K562 (cell line): ENCODE results near the gene TMEM131L. TPM values are rescaled to one million over a fixed set of nuclear protein-coding genes. Genes with fewer than 3 reads are reported as not detected.
A peak's percentile ranks its signal among the peaks of the same experiment; 100 is the strongest.

Source experiments
- FOXO4 ChIP-seq: fragments of 450-650 bp; formaldehyde crosslinking; IDR thresholded peaks from 2 replicates; pipeline ENCODE4 v1.4.0; 2020; ENCODE audit warnings: mild to moderate bottlenecking, moderate library complexity
- FUS ChIP-seq: fragments of 200-400 bp; formaldehyde crosslinking; optimal IDR thresholded peaks from 2 replicates; pipeline ENCODE3; 2017; ENCODE audit warnings: low read depth, low read length
- GTF2B ChIP-seq: IDR thresholded peaks from 2 replicates; pipeline ENCODE4 v1.6.1; 2011; ENCODE audit not compliant: insufficient read length; ENCODE audit errors: extremely low read depth
- MEIS2 ChIP-seq: fragments of 450-650 bp; IDR thresholded peaks from 2 replicates; pipeline ENCODE4 v1.6.1; 2014; ENCODE audit warnings: mild to moderate bottlenecking; ENCODE audit not compliant: partially characterized antibody
- RBM25 ChIP-seq: fragments of 200-400 bp; formaldehyde crosslinking; IDR thresholded peaks from 2 replicates; pipeline ENCODE4 v1.6.1; 2018; ENCODE audit warnings: low read length, low read depth, moderate library complexity; ENCODE audit not compliant: severe bottlenecking
- SNIP1 ChIP-seq: fragments of 450-650 bp; IDR thresholded peaks from 2 replicates; pipeline ENCODE4 v1.7.1; 2017; ENCODE audit warnings: low read depth, mild to moderate bottlenecking
- ZBTB9 ChIP-seq: fragments of 450-650 bp; formaldehyde crosslinking; IDR thresholded peaks from 2 replicates; pipeline ENCODE4 v1.4.0; 2020; ENCODE audit warnings: mild to moderate bottlenecking, moderate library complexity
- ZNF75A ChIP-seq: fragments of 450-650 bp; formaldehyde crosslinking; IDR thresholded peaks from 2 replicates; pipeline ENCODE4 v1.4.0; 2020; ENCODE audit warnings: mild to moderate bottlenecking
- polyA plus RNA-seq, 8 experiments: library from polyadenylated mRNA; depleted of rRNA in 4 of 8; stranded (reverse) in 5 of 8; unstranded in 3 of 8; fragments of >200 nt; fragmentation: Nextera tagmentation in 2 of 8; fragmentation: Illumina TruSeq in 1 of 8; extraction: Ambion mirVana in 2 of 8; extraction: Trizol in 1 of 8; gene quantifications; 2 replicates each; pipeline versions ENCODE4 v1.2.1 to v1.2.3, GENCODE V29; 2011 to 2014; ENCODE audit warnings: inconsistent platforms in 1 of 8, missing spikeins in 1 of 8
- total RNA-seq, 7 experiments: library from RNA; depleted of rRNA in 6 of 7; stranded (reverse); fragments of >200 nt in 6 of 7; fragmentation: Illumina TruSeq in 2 of 7; extraction: Trizol in 2 of 7; gene quantifications; 2 replicates each; pipeline versions ENCODE4 v1.2.1 to v1.2.3, GENCODE V29; 2011 to 2021; ENCODE audit warnings: low replicate concordance in 1 of 7
- TF ChIP-seq, protein P1 (sequence below), 2 experiments: fragments of 450-650 bp in 1 of 2; sonication (generic) in 1 of 2; formaldehyde crosslinking in 1 of 2; IDR thresholded peaks; 2 replicates each; pipeline versions ENCODE4 v1.7.1 to v1.9.0; 2016 to 2022; ENCODE audit warnings: inconsistent platforms in 1 of 2, mild to moderate bottlenecking in 1 of 2, missing genetic modification reagents in 1 of 2

TMEM131L gene
- total and polyA plus RNA-seq, 9 of the 15 experiments (the other 6 are each of a cell fraction or from before 2014, with no cell fraction given), result 1.2 to 20.8 (median 12.9) TPM

DNA sequence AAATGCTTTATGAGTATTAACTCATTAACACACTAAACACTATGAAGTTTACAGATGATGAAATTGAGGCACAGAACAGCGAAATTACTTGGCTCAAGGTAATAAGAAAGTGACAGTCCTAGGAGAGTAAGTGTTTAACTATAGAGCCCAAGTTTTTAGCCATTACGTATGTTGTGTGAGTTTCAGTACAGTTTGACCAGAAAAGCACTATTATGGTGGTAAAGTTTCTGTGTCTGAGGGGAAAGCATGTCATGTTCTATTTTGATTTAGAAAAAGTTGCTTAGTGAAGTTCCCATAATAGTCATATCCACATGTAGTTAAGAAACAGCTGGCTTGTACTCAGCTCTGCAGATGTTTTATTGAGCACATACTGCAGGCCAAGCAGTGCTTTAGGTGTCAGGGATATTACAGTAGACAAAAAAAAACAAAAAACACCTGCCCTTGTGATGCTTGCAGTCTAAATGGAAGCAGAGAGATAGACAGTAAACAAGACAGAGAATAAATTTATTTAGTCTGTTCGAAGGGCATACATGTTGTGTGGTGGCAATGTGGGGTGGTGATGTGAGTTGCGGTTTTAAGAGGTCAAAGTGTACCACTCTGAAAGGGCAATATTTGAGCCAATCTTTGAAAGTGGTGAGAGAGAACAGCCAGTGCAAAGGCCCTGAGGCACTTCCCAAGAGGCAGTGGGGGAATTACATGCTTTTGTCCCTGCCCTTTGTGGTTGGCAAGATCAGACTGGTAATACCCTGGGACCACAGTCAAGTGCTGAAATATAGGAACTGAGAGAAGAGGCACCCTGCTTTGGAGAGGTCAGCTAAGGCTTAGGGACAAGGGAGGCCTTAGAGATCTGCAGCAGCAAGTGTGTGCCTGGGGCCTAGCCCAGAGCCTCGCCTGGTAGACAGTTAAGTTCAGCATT, 6.2 kb downstream of the TMEM131L start (continued):
- no peak for TF ChIP-seq ZBTB9
- TF ChIP-seq GTF2B, result no peak
- TF ChIP-seq FOXO4 (CRISPR knock-in tag), result no peak
- TF ChIP-seq RBM25, result peak; percentile 85
- no peak for TF ChIP-seq ZNF75A (CRISPR knock-in tag)
- TF ChIP-seq FUS, result no peak
- TF ChIP-seq, protein P1, sequence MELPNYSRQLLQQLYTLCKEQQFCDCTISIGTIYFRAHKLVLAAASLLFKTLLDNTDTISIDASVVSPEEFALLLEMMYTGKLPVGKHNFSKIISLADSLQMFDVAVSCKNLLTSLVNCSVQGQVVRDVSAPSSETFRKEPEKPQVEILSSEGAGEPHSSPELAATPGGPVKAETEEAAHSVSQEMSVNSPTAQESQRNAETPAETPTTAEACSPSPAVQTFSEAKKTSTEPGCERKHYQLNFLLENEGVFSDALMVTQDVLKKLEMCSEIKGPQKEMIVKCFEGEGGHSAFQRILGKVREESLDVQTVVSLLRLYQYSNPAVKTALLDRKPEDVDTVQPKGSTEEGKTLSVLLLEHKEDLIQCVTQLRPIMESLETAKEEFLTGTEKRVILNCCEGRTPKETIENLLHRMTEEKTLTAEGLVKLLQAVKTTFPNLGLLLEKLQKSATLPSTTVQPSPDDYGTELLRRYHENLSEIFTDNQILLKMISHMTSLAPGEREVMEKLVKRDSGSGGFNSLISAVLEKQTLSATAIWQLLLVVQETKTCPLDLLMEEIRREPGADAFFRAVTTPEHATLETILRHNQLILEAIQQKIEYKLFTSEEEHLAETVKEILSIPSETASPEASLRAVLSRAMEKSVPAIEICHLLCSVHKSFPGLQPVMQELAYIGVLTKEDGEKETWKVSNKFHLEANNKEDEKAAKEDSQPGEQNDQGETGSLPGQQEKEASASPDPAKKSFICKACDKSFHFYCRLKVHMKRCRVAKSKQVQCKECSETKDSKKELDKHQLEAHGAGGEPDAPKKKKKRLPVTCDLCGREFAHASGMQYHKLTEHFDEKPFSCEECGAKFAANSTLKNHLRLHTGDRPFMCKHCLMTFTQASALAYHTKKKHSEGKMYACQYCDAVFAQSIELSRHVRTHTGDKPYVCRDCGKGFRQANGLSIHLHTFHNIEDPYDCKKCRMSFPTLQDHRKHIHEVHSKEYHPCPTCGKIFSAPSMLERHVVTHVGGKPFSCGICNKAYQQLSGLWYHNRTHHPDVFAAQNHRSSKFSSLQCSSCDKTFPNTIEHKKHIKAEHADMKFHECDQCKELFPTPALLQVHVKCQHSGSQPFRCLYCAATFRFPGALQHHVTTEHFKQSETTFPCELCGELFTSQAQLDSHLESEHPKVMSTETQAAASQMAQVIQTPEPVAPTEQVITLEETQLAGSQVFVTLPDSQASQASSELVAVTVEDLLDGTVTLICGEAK (IDR thresholded peaks at IDR 0.05), result no peak
- TF ChIP-seq, protein P1 (CRISPR knock-in tag; IDR thresholded peaks at IDR 0.05), result no peak
- no peak for TF ChIP-seq SNIP1
- TF ChIP-seq MEIS2, result no peak
